ENCODE measurements around the gene CHEK1. TPM values are rescaled to one million over a fixed set of nuclear protein-coding genes. Genes with fewer than 3 reads are reported as not detected.

CHEK1 gene
- total RNA-seq, 1 donor from 2014 or later = 161 TPM

DNA sequence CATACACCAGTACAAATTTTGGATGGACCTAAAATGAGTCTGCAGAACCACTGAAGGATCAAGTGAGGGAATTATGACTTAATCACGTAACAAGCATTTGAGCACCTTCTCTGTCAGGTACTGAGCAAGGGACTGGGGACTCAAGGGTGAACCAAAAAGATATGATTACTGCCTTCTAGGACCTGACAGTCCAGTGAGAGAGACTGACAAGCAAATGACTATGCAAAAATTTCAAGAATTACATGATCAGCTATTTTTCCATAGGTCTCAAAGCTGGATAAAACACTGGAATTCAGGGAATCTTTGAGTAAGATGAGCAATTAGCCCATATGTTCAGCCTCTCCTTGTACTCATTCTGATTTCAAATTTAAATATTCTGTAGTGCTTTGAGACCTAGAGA is 37.5 kb upstream of the CHEK1 start:
- Histone ChIP-seq H3F3A (ENCODE audit: low read depth) (peaks cover 5% of the 10 kb centered on the region), H3K27me3 (no peaks in the 10 kb centered on the region), H3K36me3 (peaks cover 5% of the 10 kb centered on the region), H3K4me3 (no peak overlapping the region), H3K9ac (no peak overlapping the region), H3K4me1 (peaks cover 7% of the 10 kb centered on the region), H2AFZ (replicated peaks) (no peak overlapping the region), H3K4me2 (no peak overlapping the region), H3K9me3 (ENCODE audit: low read depth) (no peaks in the 10 kb centered on the region), H3K27ac (no peak overlapping the region), H4K20me1 (ENCODE audit: low read depth) (no peaks in the 10 kb centered on the region), H3K79me2 (ENCODE audit: low read depth) (peaks cover 16% of the 10 kb centered on the region)
- TF ChIP-seq EZH2 (IDR thresholded peaks at IDR 0.05) = no peak
- TF ChIP-seq, protein P1, sequence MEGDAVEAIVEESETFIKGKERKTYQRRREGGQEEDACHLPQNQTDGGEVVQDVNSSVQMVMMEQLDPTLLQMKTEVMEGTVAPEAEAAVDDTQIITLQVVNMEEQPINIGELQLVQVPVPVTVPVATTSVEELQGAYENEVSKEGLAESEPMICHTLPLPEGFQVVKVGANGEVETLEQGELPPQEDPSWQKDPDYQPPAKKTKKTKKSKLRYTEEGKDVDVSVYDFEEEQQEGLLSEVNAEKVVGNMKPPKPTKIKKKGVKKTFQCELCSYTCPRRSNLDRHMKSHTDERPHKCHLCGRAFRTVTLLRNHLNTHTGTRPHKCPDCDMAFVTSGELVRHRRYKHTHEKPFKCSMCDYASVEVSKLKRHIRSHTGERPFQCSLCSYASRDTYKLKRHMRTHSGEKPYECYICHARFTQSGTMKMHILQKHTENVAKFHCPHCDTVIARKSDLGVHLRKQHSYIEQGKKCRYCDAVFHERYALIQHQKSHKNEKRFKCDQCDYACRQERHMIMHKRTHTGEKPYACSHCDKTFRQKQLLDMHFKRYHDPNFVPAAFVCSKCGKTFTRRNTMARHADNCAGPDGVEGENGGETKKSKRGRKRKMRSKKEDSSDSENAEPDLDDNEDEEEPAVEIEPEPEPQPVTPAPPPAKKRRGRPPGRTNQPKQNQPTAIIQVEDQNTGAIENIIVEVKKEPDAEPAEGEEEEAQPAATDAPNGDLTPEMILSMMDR (IDR thresholded peaks at IDR 0.05) = no peak
- no peak for TF ChIP-seq EZH2phosphoT487 (IDR thresholded peaks at IDR 0.05)
- H3K27ac Mint-ChIP-seq = no peak overlapping the region
- H3K36me3 Mint-ChIP-seq = peaks cover 21% of the 10 kb centered on the region
- H3K9me3 Mint-ChIP-seq = no peaks in the 10 kb centered on the region
- no peak overlapping the region for H3K4me3 Mint-ChIP-seq
- H3K4me1 Mint-ChIP-seq = peaks cover 12% of the 10 kb centered on the region
- DNase-seq (ENCODE audit: low spot score) = no peak
- peaks cover 2% of the 10 kb centered on the region for H3K27me3 Mint-ChIP-seq (ENCODE audit: insufficient read depth, low read depth)

DNA sequence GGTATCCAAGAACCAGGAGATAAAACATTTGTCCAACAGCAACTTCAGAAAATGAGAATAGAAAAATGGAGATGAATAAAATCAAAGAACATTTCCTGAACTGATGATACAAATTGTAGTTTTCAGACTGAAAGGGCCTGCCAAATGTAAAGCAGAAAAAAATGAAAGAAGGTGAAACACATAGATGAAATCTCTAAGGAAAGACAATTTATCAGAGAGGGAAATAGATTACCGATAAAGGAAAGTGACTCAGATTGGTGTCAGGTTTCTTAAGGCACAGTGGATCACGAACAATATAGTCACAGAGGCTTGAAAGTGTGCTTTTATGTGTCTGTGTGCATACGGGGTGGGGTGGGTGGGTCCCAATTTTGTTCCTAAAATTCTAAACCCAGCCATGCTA is 36.5 kb upstream of the CHEK1 start:
- H3K27me3 Mint-ChIP-seq (ENCODE audit: insufficient read depth, low read depth) = peaks cover 2% of the 10 kb centered on the region
- Histone ChIP-seq H3K9ac (no peak overlapping the region), H3K4me1 (peaks cover 9% of the 10 kb centered on the region), H3K9me3 (ENCODE audit: low read depth) (no peaks in the 10 kb centered on the region), H2AFZ (replicated peaks) (no peak overlapping the region), H3K36me3 (peaks cover 5% of the 10 kb centered on the region), H3K4me3 (no peak overlapping the region), H3K27ac (no peak overlapping the region), H3K4me2 (no peak overlapping the region), H4K20me1 (ENCODE audit: low read depth) (peaks cover 4% of the 10 kb centered on the region), H3K27me3 (no peaks in the 10 kb centered on the region), H3K79me2 (ENCODE audit: low read depth) (peaks cover 25% of the 10 kb centered on the region), H3F3A (ENCODE audit: low read depth) (peaks cover 5% of the 10 kb centered on the region)
- H3K27ac Mint-ChIP-seq = no peak overlapping the region
- no peaks in the 10 kb centered on the region for H3K9me3 Mint-ChIP-seq
- TF ChIP-seq, protein P1 (IDR thresholded peaks at IDR 0.05) = no peak
- no peak for TF ChIP-seq EZH2 (IDR thresholded peaks at IDR 0.05)
- H3K4me3 Mint-ChIP-seq = no peak overlapping the region
- DNase-seq (ENCODE audit: low spot score) = no peak
- H3K36me3 Mint-ChIP-seq = peaks cover 16% of the 10 kb centered on the region
- peaks cover 18% of the 10 kb centered on the region for H3K4me1 Mint-ChIP-seq

DNA sequence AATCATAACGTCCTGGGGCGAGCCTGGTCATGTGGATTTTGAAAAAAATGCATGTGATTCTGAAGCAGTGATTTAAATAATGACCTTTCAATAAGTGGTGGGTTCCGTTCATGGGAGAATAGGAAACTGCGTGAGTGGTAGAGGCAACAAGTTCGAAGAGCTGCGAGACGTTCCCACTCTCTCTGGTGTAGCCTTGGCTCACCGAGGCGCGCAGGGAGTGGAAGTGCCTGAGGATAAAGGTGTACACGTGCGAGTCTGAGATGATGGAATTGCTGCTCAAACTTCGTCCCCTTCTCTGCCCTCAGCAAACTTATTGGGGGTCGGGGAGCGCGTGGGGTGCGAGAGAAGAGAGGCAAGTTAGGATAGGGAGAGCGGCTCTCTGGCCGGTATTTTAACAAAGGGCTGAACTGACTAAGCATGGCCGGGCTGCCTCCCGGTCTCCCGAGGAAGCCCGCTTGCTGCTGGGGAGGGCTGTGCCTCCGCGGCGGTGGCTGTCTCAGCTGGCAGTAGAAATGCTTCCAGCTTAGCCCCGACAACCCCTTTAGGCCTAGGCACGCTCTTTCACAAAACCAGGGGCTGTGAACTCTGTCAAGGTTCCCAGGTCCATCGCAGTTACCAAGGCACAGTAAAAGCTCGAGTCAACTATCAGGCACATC is 33.2 kb upstream of the CHEK1 start:
- peaks cover 57% of the 10 kb centered on the region for H3K79me2 ChIP-seq (ENCODE audit: low read depth)
- H3K4me1 Mint-ChIP-seq = peaks cover 32% of the 10 kb centered on the region
- H3K9me3 ChIP-seq (ENCODE audit: low read depth) = no peaks in the 10 kb centered on the region
- peak overlapping the region; percentile 71 for H3K9ac ChIP-seq
- no peaks in the 10 kb centered on the region for H3K9me3 Mint-ChIP-seq
- H3K4me2 ChIP-seq = peak overlapping the region; percentile 90
- H3K27ac ChIP-seq = peak overlapping the region; percentile 76
- H3F3A ChIP-seq (ENCODE audit: low read depth) = no peaks in the 10 kb centered on the region
- H3K4me3 Mint-ChIP-seq = peak overlapping the region; percentile 97
- H4K20me1 ChIP-seq (ENCODE audit: low read depth) = peaks cover 14% of the 10 kb centered on the region
- peak overlapping the region; percentile 92 for H3K4me3 ChIP-seq
- peak overlapping the region; percentile 99 for H3K27ac Mint-ChIP-seq
- peaks cover 2% of the 10 kb centered on the region for H3K27me3 Mint-ChIP-seq (ENCODE audit: insufficient read depth, low read depth)
- H3K36me3 Mint-ChIP-seq = peaks cover 7% of the 10 kb centered on the region
- DNase-seq (ENCODE audit: low spot score) = peak; percentile 79
- H3K27me3 ChIP-seq = no peaks in the 10 kb centered on the region
- H2AFZ ChIP-seq (replicated peaks) = peak overlapping the region; percentile 86
- peaks cover 12% of the 10 kb centered on the region for H3K4me1 ChIP-seq
- TF ChIP-seq, protein P1 (IDR thresholded peaks at IDR 0.05) = no peak
- TF ChIP-seq EZH2 (IDR thresholded peaks at IDR 0.05) (no peak), EZH2phosphoT487 (IDR thresholded peaks at IDR 0.05) (no peak)
- H3K36me3 ChIP-seq = no peaks in the 10 kb centered on the region
